Endometrial microvascular endothelial cells (primary cell): ENCODE data around the gene MCFD2. TPM values are rescaled to one million over a fixed set of nuclear protein-coding genes. Genes with fewer than 3 reads are reported as not detected.

Source experiments
- in situ Hi-C: cut with HindIII; loops from 2 replicates; pipeline ENCODE4 v1.10.0; 2017; ENCODE audit warnings: low sequenced_read_pairs, low pct_unique_long_range_greater_than_20kb; ENCODE audit errors: inconsistent ontology term
- total RNA-seq: library from RNA; depleted of rRNA; stranded (reverse); fragments of >200 nt; gene quantifications from one replicate; pipeline ENCODE4 v1.2.3, GENCODE V29; 2015; ENCODE audit errors: inconsistent ontology term

MCFD2 gene
- total RNA-seq, 1 donor from 2014 or later, result 320 TPM

- in situ Hi-C loops, result no loop called here
Observed at GRCh38 chr2:46942143-46942526, 26.5 kb upstream of the MCFD2 start.

GRCh38 chr2:46939626-46940359 is 24.2 kb upstream of the MCFD2 start:
- in situ Hi-C loops, result no loop called here

- in situ Hi-C loops, result no loop called here
Observed at GRCh38 chr2:46937471-46937901, 21.9 kb upstream of the MCFD2 start.

- in situ Hi-C loops, result no loop called here
Observed at GRCh38 chr2:46936566-46936965, 21.0 kb upstream of the MCFD2 start.

- in situ Hi-C loops, result no loop called here
Observed at GRCh38 chr2:46935071-46935470, 19.5 kb upstream of the MCFD2 start.

- in situ Hi-C loops, result no loop called here
Observed at GRCh38 chr2:46929612-46930011, 14.0 kb upstream of the MCFD2 start.

GRCh38 chr2:46926863-46927262 is 11.3 kb upstream of the MCFD2 start:
- in situ Hi-C loops, result no loop called here

- in situ Hi-C loops, result no loop called here
Observed at GRCh38 chr2:46925474-46926351, 10.1 kb upstream of the MCFD2 start.

GRCh38 chr2:46924608-46925007 is 9.0 kb upstream of the MCFD2 start:
- in situ Hi-C loops, result no loop called here

GRCh38 chr2:46924038-46924437 is 8.4 kb upstream of the MCFD2 start:
- in situ Hi-C loops, result no loop called here

- in situ Hi-C loops, result no loop called here
Observed at GRCh38 chr2:46923041-46923528, 7.5 kb upstream of the MCFD2 start.

- in situ Hi-C loops, result no loop called here
Observed at GRCh38 chr2:46922606-46923005, 7.0 kb upstream of the MCFD2 start.

GRCh38 chr2:46921676-46922448 is 6.3 kb upstream of the MCFD2 start:
- in situ Hi-C loops, result no loop called here

GRCh38 chr2:46917628-46918027 is 2.0 kb upstream of the MCFD2 start:
- in situ Hi-C loops, result no loop called here

- in situ Hi-C loops, result no loop called here
Observed at GRCh38 chr2:46915811-46916630, 415 bp upstream of the MCFD2 start.

GRCh38 chr2:46914578-46915230 is 902 bp downstream of the MCFD2 start:
- in situ Hi-C loops, result no loop called here

- in situ Hi-C loops, result no loop called here
Observed at GRCh38 chr2:46913471-46914381, 1.9 kb downstream of the MCFD2 start.
